K562 (cell line): ENCODE results near the gene CDK1. TPM values are rescaled to one million over a fixed set of nuclear protein-coding genes. Genes with fewer than 3 reads are reported as not detected.

ENCODE experiments used
- ATAC-seq: fragments of 200-7000 bp; cut with Tn5 transposase; 3 replicates; pipeline ENCODE4 v1.9.1; 2020; ENCODE audit warnings: moderate library complexity
- BruUV-seq: library from RNA; stranded (reverse); fragments of 400-500 nt; replicated peaks from 2 replicates; lab custom pipeline; 2021; lab: Mats Ljungman, UMichigan
- CTCF ChIA-PET: fragments of 300-600 bp; formaldehyde crosslinking; extraction: SDS; loops from one replicate; lab custom pipeline; 2021; ENCODE audit warnings: low intra/inter-chr PET ratio; lab: Yijun Ruan, JAX
- POLR2A ChIA-PET: fragments of 300-600, 350-650 bp; sonication (Branson Sonifier 250); formaldehyde crosslinking; extraction: SDS; loops from one replicate; lab custom pipeline; 2021; ENCODE audit warnings: antibody characterized with exemption, inconsistent platforms; lab: Yijun Ruan, JAX
- DNase-seq, 4 experiments: peaks; one replicate each; pipeline versions ENCODE4 v3.0.0 to v3.0.0-alpha.2; 2011 to 2018; ENCODE audit warnings: low spot score in 3 of 4, mixed read lengths in 3 of 4; ENCODE audit errors: extremely low read depth in 1 of 4
- FAIRE-seq: peaks from 2 replicates; lab custom pipeline; 2011; peaks lifted over from hg19 to GRCh38; lab: Jason Lieb, UNC
- H2AFZ ChIP-seq: 2 replicates; pipeline ENCODE4 v1.6.0; 2011; ENCODE audit warnings: low read depth, low read length, control low read depth, inconsistent platforms
- H3K27ac ChIP-seq: fragments of 200-600 bp; 3 replicates; pipeline ENCODE4 v1.8.0; 2011; ENCODE audit warnings: low read depth, mild to moderate bottlenecking, control low read depth, inconsistent platforms, low read length, moderate library complexity, mixed read lengths; ENCODE audit errors: extremely low read depth
- H3K27me3 ChIP-seq, 2 experiments: fragments of 300-600 bp in 1 of 2; 2 replicates in 1 of 2; 3 replicates in 1 of 2; pipeline versions ENCODE4 v1.6.0 to v1.8.0; 2011; ENCODE audit warnings: inconsistent platforms in 2 of 2, low read length in 2 of 2, mild to moderate bottlenecking in 1 of 2, mixed read lengths in 1 of 2, moderate library complexity in 1 of 2; ENCODE audit not compliant: control insufficient read depth in 2 of 2, insufficient read depth in 2 of 2
- H3K36me3 ChIP-seq: fragments of 300-600 bp; 3 replicates; pipeline ENCODE4 v1.8.0; 2011; ENCODE audit warnings: mild to moderate bottlenecking, low read length, inconsistent platforms; ENCODE audit not compliant: control insufficient read depth, insufficient read depth
- H3K4me1 ChIP-seq, 2 experiments: fragments of 200-600 bp in 1 of 2; replicated peaks in 1 of 2; 2 replicates in 1 of 2; 3 replicates in 1 of 2; pipeline versions ENCODE4 v1.5.1 to v1.8.0; 2011; ENCODE audit warnings: inconsistent platforms in 2 of 2, low read length in 2 of 2, mild to moderate bottlenecking in 1 of 2, mixed read lengths in 1 of 2, moderate library complexity in 1 of 2; ENCODE audit not compliant: control insufficient read depth in 2 of 2, insufficient read depth in 2 of 2
- H3K4me2 ChIP-seq: 2 replicates; pipeline ENCODE4 v1.6.1; 2011; ENCODE audit warnings: low read length, control low read depth, inconsistent platforms, mixed read lengths; ENCODE audit not compliant: insufficient read depth
- H3K4me3 ChIP-seq: fragments of 200-600 bp; sonication (generic), shearing (Covaris generic); 2 replicates; pipeline ENCODE4 v1.5.1; 2016; ENCODE audit warnings: control low read depth, inconsistent platforms
- H3K79me2 ChIP-seq: fragments of 200-600 bp; 3 replicates; pipeline ENCODE4 v1.8.0; 2011; ENCODE audit warnings: low read length, inconsistent platforms; ENCODE audit not compliant: control insufficient read depth, insufficient read depth
- H3K9ac ChIP-seq, 2 experiments: 2 replicates each; pipeline versions ENCODE4 v1.6.0 to v1.6.1; 2011; ENCODE audit warnings: low read depth in 2 of 2, low read length in 2 of 2, control low read depth in 1 of 2, inconsistent platforms in 1 of 2, mild to moderate bottlenecking in 1 of 2, mixed read lengths in 1 of 2; ENCODE audit not compliant: insufficient read depth in 1 of 2
- H3K9me1 ChIP-seq: one replicate; pipeline ENCODE4 v1.6.0; 2011; ENCODE audit warnings: inconsistent platforms, mild to moderate bottlenecking, low read length, moderate library complexity; ENCODE audit not compliant: control insufficient read depth, insufficient read depth
- H3K9me3 ChIP-seq: replicated peaks from 2 replicates; pipeline ENCODE4 v1.5.1; 2011; ENCODE audit warnings: low read depth, low read length, inconsistent platforms; ENCODE audit not compliant: control insufficient read depth, insufficient read depth
- H4K20me1 ChIP-seq: replicated peaks from 2 replicates; pipeline ENCODE4 v1.6.1; 2011; ENCODE audit warnings: low read length, inconsistent platforms, mixed read lengths; ENCODE audit not compliant: control insufficient read depth, insufficient read depth
- ELF4 ChIP-seq: fragments of 450-650 bp; formaldehyde crosslinking; IDR thresholded peaks from 2 replicates; pipeline ENCODE4 v1.4.0; 2022; ENCODE audit warnings: missing genetic modification characterization
- HNRNPUL1 ChIP-seq: fragments of 200-400 bp; formaldehyde crosslinking; IDR thresholded peaks from 2 replicates; pipeline ENCODE4 v1.6.1; 2017; ENCODE audit warnings: low read length
- ILK ChIP-seq: fragments of 450-650 bp; IDR thresholded peaks from 2 replicates; pipeline ENCODE4 v1.6.1; 2016; ENCODE audit warnings: missing genetic modification characterization, low read depth, mild to moderate bottlenecking, missing compliant biosample characterization, moderate library complexity, borderline replicate concordance
- PKNOX1 ChIP-seq: fragments of 450-650 bp; IDR thresholded peaks from 2 replicates; pipeline ENCODE4 v1.6.1; 2016
- SLC30A9 ChIP-seq: fragments of 250-450 bp; sonication (Bioruptor Pico); IDR thresholded peaks from 2 replicates; pipeline ENCODE4 v1.8.0; 2022; ENCODE audit warnings: mild to moderate bottlenecking, moderate library complexity
- ZNF764 ChIP-seq: fragments of 250-450 bp; sonication (Bioruptor Pico); IDR thresholded peaks from 2 replicates; pipeline ENCODE4 v1.4.0; 2020; ENCODE audit warnings: low read depth, mild to moderate bottlenecking, moderate library complexity
- WGBS: fragments of 100-300 bp; shearing (Covaris generic); methylation state at CpG from one replicate; pipeline ENCODE4 v1.1.6; 2016; ENCODE audit warnings: low coverage, mixed read lengths; ENCODE audit not compliant: insufficient coverage; ENCODE audit errors: missing lambda C conversion rate; 5-methylcytosine and 5-hydroxymethylcytosine counted together
- in situ Hi-C: fragments of 300-500 bp; cut with MboI; formaldehyde crosslinking; loops from 4 replicates; pipeline ENCODE4 v1.15.0; 2018; ENCODE audit warnings: inconsistent platforms, mixed read lengths
- intact Hi-C: fragments of 100-400 bp; cut with micrococcal nuclease; formaldehyde crosslinking; loops from 2 replicates; pipeline ENCODE4 v1.14.2; 2022
- polyA plus RNA-seq, 8 experiments: library from polyadenylated mRNA; depleted of rRNA in 4 of 8; stranded (reverse) in 5 of 8; unstranded in 3 of 8; fragments of >200 nt; fragmentation: Nextera tagmentation in 2 of 8; fragmentation: Illumina TruSeq in 1 of 8; extraction: Ambion mirVana in 2 of 8; extraction: Trizol in 1 of 8; gene quantifications; 2 replicates each; pipeline versions ENCODE4 v1.2.1 to v1.2.3, GENCODE V29; 2011 to 2014; ENCODE audit warnings: inconsistent platforms in 1 of 8, missing spikeins in 1 of 8
- total RNA-seq, 7 experiments: library from RNA; depleted of rRNA in 6 of 7; stranded (reverse); fragments of >200 nt in 6 of 7; fragmentation: Illumina TruSeq in 2 of 7; extraction: Trizol in 2 of 7; gene quantifications; 2 replicates each; pipeline versions ENCODE4 v1.2.1 to v1.2.3, GENCODE V29; 2011 to 2021; ENCODE audit warnings: low replicate concordance in 1 of 7
- TF ChIP-seq, protein P1 (sequence below): fragments of 450-650 bp; formaldehyde crosslinking; IDR thresholded peaks from 2 replicates; pipeline ENCODE4 v1.4.0; 2020; ENCODE audit warnings: mild to moderate bottlenecking, moderate library complexity
- TF ChIP-seq, protein P2 (sequence below): fragments of 250-450 bp; sonication (Bioruptor Pico); IDR thresholded peaks from 2 replicates; pipeline ENCODE4 v1.9.0; 2021; ENCODE audit warnings: mild to moderate bottlenecking
- TF ChIP-seq, protein P3 (sequence below): fragments of 450-650 bp; formaldehyde crosslinking; IDR thresholded peaks from 2 replicates; pipeline ENCODE4 v1.4.0; 2020; ENCODE audit warnings: mild to moderate bottlenecking, moderate library complexity

CDK1 gene
- total and polyA plus RNA-seq, 9 of the 15 experiments (the other 6 are each of a cell fraction or from before 2014, with no cell fraction given), result 156 to 685 (median 236) TPM

DNA sequence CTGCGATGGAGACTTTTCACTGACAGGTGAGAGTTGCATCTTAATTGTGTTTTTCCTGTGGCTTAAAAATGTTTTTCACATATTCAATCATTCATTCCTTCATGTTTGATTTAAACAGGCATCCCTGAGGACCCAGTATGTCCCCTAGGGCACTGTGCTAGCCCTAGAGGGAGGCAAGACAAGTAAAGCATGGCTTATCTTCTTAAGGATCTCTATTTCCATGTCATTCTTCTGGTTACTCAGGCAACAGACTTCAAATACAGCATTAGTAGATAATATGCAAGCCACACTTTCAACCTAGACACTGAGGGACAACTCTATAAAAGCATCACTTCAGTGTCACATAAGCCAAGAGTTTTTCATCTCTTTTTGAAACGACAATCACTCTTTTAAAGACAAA is 29.2 kb downstream of the CDK1 start (continued):
- peak; percentile 86 for TF ChIP-seq PKNOX1
- no peak for TF ChIP-seq SLC30A9 (CRISPR knock-in tag)
- TF ChIP-seq, all 486 proteins: peak for 4

GRCh38 chr10:60808036-60808435 is 29.8 kb downstream of the CDK1 start:
- FAIRE-seq, result no peak
- POLR2A ChIA-PET, result interaction anchor here (1.5 kb wide), 1 partner anchor 16 kb away, joined by 3 read pairs; no protein-coding TSS in a partner anchor

More at GRCh38 chr10:60808036-60808435, 29.8 kb downstream of the CDK1 start:
- Histone ChIP-seq H3K4me2 (no peak overlapping the region), H3K79me2 (no peaks in the 10 kb centered on the region), H4K20me1 (no peaks in the 10 kb centered on the region), H2AFZ (no peak overlapping the region), H3K9me3 (no peaks in the 10 kb centered on the region), H3K27ac (no peak overlapping the region), H3K4me1 (peaks cover 0 to 9% of the 10 kb centered on the region in 2 experiments; a peak in 4 of 5 replicates), H3K9me1 (no peaks in the 10 kb centered on the region), H3K27me3 (no peaks in the 10 kb centered on the region), H3K9ac (no peak overlapping the region), H3K36me3 (no peaks in the 10 kb centered on the region; the same call in 2 of the 3 replicates), H3K4me3 (no peak overlapping the region)
- CTCF ChIA-PET, result no interaction called here
- intact Hi-C loops (no loop called here), in situ Hi-C loops (no loop called here)
- TF ChIP-seq, protein P1, sequence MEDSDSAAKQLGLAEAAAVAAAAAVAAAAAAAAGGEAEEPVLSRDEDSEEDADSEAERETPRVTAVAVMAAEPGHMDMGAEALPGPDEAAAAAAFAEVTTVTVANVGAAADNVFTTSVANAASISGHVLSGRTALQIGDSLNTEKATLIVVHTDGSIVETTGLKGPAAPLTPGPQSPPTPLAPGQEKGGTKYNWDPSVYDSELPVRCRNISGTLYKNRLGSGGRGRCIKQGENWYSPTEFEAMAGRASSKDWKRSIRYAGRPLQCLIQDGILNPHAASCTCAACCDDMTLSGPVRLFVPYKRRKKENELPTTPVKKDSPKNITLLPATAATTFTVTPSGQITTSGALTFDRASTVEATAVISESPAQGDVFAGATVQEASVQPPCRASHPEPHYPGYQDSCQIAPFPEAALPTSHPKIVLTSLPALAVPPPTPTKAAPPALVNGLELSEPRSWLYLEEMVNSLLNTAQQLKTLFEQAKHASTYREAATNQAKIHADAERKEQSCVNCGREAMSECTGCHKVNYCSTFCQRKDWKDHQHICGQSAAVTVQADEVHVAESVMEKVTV (CRISPR knock-in tag), result no peak
- TF ChIP-seq ELF4 (CRISPR knock-in tag), result no peak
- no peak for TF ChIP-seq ZNF764 (CRISPR knock-in tag)
- no peak for TF ChIP-seq HNRNPUL1
- TF ChIP-seq, protein P2, sequence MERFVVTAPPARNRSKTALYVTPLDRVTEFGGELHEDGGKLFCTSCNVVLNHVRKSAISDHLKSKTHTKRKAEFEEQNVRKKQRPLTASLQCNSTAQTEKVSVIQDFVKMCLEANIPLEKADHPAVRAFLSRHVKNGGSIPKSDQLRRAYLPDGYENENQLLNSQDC (CRISPR knock-in tag), result no peak
- TF ChIP-seq, protein P3, sequence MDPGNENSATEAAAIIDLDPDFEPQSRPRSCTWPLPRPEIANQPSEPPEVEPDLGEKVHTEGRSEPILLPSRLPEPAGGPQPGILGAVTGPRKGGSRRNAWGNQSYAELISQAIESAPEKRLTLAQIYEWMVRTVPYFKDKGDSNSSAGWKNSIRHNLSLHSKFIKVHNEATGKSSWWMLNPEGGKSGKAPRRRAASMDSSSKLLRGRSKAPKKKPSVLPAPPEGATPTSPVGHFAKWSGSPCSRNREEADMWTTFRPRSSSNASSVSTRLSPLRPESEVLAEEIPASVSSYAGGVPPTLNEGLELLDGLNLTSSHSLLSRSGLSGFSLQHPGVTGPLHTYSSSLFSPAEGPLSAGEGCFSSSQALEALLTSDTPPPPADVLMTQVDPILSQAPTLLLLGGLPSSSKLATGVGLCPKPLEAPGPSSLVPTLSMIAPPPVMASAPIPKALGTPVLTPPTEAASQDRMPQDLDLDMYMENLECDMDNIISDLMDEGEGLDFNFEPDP (CRISPR knock-in tag), result no peak
- no peak for TF ChIP-seq ILK
- WGBS, result 41% methylated on average over 3 of the region's 3 CpGs
- DNase-seq (no peak), ATAC-seq (no peak)
- no TSS peak for BruUV-seq
